NAMALWA (cell line): ENCODE measurements around the gene CRB3.
"Not testable (repeated sequence)": the region's sequence is repeated elsewhere in the genome, so short reads cannot be mapped to it uniquely, and the experiment has no call there.

Experiments used
- DNase-seq: peaks from one replicate; pipeline ENCODE4 v3.0.0-alpha.2; 2015; ENCODE audit warnings: low spot score

CRB3 gene, protein sequence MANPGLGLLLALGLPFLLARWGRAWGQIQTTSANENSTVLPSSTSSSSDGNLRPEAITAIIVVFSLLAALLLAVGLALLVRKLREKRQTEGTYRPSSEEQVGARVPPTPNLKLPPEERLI

GRCh38 chr19:6464070-6464873 lies at the start of gene CRB3:
Gene CRB3 (plus strand): TSS chr19:6464271. CDS start chr19:6464702, 431 bp downstream.
- DNase-seq, result no peak

DNA sequence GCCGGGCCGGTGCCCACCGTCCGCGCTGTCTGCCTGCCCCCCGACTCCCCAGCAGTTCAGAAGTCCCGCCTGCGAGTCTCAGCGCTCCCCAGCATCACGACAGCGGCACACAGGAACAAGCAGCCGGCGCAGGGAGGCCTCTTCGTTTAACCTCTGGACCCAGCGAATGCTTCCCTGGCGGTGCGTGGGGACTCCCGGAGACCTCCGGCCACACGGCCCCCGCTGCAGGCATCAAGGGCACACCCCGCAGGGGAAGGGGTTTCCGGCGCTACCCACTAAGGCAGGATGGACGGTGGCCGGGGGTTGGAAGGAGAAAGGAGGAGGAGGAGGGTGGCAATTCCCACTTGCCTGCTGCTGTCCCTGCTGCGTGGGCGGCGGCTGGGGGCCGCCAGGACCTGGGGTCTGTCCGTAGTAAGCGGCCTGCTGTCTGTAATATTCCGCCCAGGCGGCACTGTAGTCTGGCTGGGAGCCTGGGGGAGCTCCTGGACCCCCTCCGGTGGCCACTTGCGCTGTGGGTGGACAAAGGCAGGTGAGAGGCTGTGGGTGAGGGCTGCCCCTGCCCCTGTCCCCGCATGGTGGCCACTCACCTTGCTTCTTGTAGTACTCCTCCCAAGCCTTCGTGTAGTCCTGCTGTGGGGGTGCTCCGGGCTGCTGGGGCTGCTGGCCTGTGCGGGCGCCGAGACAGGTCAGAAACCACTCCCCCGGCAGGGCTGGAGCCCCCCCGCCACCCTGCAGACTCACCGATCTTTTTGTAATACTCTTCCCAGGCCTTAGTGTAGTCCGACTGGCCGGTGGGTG lies 49.1 kb upstream of the CRB3 start:
- DNase-seq, result no peak

DNA sequence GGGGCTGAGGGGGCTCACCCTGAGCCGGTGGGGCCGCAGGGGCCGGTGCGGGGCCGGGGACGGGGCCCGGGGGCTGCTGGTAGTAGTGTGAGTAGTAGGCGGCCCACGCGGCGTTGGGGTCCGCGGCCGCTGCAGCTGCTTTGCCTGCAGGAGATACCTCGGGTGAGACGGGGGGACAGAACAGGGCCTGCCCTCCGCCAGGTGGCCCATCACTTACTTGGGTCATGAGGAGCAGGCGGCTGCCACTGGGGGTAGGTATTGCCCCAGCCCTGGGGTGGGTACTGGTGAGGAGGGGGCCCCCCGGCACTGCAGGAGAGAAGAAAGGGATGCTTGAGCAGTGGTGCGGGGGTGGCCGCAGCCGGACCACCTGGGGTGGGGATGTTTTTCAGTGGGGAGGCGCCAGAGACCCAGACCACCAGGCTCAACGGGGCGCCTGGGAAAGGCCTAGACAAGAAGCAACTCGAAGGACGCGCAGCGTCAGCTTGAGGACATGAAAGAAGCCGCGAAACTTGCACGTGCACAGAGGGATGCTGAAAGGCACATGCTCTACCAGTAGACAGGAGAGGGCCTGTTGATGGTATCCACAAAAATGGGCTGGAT lies 48.4 kb upstream of the CRB3 start:
- no peak for DNase-seq

DNA sequence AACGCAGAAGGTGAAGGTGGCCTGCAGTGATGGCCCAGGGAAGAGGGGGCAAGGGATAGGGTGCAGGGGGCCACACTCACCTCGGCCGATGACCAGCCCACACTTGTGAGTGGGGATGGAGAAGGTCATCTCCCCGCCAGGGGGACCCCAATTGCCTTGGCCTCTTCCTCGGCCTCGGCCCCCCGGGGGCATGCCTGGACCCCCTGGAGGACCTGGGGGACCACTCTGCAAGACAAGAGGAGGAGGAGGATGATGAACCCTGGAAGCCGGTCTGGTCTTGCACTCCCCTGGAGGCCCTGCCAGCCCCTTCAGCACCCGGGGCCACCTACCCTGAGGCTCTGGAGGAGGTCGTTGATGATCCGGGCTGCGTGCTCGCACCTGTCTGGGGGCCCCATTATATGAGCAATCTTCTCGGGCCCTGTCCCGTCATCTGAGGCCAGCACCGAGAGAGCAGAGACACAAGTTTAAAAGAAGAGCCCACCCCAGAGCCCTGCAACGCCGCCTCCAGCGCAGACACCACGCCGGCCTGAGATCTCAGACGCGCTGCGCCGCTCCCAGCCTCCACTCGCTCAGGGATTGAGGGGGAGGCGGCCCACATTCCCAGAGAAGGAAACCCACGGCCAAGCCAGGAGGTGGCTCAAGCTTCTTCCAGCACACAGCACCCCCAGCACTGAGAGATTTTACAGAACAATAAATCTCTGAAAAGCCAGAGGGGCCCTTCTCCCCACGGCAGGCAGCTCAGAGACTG lies 47.2 kb upstream of the CRB3 start:
- DNase-seq, result no peak

DNA sequence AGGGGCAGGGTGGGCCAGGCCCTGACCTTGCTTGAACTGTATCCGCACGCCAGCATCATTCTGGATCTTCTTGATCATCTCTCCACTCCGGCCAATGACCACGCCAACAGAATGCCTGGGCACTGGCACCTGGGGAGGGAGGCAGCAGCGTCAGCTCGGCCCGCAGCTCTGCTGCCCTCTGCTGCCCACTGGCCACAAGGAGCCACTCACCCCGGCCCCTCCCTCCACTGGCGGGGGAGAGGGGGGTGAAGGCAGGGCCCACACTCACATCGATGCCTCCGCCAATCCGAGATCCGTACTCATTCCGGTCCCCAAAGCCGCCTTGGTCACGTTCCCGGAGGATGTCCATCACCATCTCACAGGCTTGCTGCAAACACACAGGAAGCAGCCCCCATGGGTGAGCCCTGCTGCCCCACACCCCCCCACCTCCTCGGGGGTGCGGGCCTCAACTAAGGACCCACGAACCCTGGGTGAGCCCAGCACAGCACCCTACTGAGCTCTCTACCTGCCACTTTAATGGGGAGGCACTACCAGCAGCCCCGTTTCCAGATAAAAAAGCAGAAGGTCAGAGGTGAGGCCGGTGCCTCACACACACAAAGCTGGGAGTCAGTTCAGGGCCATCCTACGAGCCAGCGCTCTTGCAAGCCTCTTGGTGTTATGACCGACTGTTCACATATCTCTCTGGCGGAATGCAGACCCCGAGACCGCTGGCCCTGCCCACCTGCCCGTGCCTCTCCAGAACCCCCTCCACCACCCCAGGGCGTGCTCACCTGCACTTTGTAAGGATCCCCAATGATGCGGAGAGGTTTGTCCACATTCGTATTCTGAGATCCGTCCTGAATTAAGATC lies 46.1 kb upstream of the CRB3 start:
- no peak for DNase-seq

DNA sequence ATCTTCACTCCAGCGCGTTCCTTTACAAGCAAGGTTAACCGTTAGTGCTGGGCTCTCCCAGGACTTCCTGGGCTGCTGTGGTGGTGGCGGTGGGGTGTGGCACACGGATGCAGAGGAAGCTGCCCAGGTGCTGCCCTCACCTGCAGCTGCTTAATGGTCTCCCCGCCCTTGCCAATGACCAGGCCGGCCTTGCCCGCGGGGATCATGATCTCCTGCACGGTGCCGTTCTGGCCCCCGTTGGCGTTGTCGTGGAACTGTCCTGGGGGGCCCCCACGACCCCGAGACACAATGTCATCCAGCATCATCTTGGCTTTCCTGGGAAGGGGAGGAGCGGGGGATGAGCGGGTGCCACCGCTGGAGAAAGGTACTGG lies 45.5 kb upstream of the CRB3 start:
- DNase-seq, result no peak

GRCh38 chr19:6421075-6422014 lies 42.7 kb upstream of the CRB3 start:
- no peak for DNase-seq

DNA sequence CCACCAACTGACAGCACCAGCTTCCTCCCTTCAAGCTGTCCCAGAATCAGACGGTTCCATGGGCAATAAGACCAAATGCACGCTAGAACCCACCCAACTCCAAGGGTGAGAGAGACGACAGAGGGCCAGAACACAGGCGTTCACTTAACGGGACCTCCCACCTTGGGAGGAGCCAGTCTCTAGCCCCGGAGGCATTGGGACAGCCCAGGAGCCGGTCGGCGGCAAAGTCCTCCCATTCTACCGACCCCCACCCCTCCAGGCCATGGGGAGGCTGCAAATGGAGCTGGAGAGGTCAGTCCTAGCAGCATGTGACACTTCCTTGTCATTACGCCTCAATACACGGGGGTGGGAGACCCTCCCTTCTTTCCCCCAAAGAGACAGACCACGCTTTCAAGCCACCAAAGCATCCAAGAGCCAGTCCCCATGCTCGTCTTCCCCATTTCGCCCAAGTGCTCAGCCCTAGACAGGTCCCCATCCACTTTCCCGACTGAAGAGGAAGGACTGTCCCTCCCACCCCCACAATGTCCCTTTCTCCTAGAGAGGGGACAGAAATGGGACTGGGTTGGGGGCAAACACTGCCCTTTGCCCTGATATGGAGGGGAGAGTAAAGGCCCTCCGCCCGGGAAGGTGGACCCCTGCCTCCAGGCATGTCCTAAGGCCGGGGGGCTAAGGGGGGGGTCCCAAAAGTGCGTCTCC lies 40.4 kb upstream of the CRB3 start:
- DNase-seq, result peak; percentile 69

DNA sequence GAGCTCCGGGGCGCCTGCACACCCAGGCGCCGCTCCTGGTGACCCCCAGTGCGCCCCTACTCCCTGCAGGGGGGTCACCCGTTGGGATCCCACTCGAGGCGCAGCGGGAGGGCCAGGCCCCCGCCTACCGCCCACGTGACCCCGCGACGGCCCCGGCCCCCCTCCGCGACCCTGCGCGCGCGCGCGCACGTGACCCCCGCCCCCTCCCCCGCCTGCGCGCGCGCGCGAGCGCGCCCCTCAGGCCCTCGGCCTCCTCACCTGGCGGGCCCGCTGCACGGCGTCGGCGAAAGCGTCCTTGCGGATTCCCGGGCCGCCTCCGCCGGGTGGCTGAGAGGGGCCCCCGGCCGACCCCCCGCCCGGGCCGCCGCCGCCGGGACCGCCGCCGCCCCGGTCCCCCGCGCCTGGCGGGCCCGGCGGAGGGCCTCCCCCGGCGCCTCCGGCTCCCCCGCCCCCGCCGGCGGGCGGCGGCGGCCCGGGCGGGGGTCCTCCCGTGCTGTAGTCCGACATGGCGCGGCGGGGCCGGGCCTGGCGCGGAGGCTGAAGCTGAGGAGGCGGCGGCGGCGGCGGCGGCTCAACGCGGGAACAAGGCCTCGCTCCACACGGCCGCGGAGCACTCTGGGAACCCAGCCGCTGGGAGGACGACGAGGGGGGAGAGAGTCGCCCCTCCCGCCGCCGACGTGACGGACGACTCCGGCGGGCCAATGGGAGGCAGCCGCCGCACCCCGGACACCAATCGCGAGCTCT lies 39.7 kb upstream of the CRB3 start, which contains the start of gene KHSRP:
TSS of gene KHSRP (minus strand) at position 617 of the 744 bp plus-strand sequence. CDS start at position 507, 110 bp downstream.
- no peak for DNase-seq

- peak; percentile 100 for DNase-seq
These were observed 38.9 kb upstream of the CRB3 start for GRCh38 chr19:6424939-6425731.

GRCh38 chr19:6425732-6426620 lies 38.1 kb upstream of the CRB3 start:
- DNase-seq, result peak; percentile 48

DNA sequence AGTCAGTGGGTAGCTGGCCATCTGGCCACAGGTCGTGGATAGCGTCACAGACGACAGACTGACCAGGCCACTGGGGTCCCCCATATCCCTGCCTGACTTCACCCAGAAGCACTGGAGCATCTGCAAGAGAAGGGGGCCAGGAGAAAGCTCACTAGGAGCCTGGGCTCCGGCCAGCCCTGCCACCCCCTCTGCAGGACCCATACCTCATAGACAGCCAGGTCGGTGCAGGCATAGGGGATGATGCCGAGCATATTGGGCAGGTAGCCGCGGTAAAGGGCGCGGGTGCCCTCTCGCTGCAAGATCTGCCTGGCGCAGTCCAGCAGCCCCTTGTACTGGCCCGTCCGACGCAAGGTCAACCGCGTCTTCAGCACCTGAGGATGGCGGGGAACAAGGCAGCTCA lies 36.9 kb upstream of the CRB3 start:
- no peak for DNase-seq

- DNase-seq, result not testable (repeated sequence)
These were observed 35.2 kb upstream of the CRB3 start for GRCh38 chr19:6428692-6429418.

- no peak for DNase-seq
These were observed 34.5 kb upstream of the CRB3 start for GRCh38 chr19:6429419-6430221.

DNA sequence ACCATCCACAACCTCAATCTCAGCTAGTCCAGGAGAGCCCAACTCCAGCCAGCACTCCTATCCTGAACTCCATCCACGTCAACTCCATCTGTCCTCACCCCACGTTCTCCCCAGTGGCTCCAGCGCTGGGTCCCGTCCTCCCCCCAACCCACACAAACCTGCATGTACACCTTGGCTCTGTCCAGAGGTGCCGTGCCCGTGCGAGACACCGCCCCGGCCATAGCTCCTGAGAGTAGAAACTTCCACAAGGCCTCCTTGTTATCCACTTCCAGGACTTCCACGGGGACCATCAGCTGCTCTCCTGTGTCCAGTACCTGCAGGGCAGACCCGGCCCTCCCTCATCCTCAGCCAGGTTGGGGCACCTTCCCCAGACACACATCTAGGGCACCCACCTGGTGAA lies 32.2 kb upstream of the CRB3 start:
- DNase-seq, result no peak
